ENCODE results near the gene RSPH3.
"Not testable (repeated sequence)": the region's sequence is repeated elsewhere in the genome, so short reads cannot be mapped to it uniquely, and the experiment has no call there.

The RSPH3 gene

GRCh38 chr6:158999666-159000403 is at the start of gene RSPH3:
Gene RSPH3, minus strand, starts transcription at chr6:159000202. Its CDS starts 652 bp downstream, at chr6:158999550.
- peak; percentile 96 for DNase-seq

- DNase-seq = no peak
Measured at GRCh38 chr6:159047891-159048685, 48.1 kb upstream of the RSPH3 start.

- no peak for DNase-seq
Measured at GRCh38 chr6:159045801-159046200, 45.8 kb upstream of the RSPH3 start.

GRCh38 chr6:159044899-159045727 is 45.1 kb upstream of the RSPH3 start, which contains the start of gene TAGAP:
Gene TAGAP, minus strand, starts transcription at chr6:159044991. Its CDS starts 845 bp downstream, at chr6:159044146.
- peak; percentile 84 for DNase-seq

- DNase-seq = no peak
Measured at GRCh38 chr6:159043947-159044346, 43.9 kb upstream of the RSPH3 start.

- DNase-seq = no peak
Measured at GRCh38 chr6:159043251-159043650, 43.2 kb upstream of the RSPH3 start.

- DNase-seq = no peak
Measured at GRCh38 chr6:159042826-159043181, 42.8 kb upstream of the RSPH3 start.

GRCh38 chr6:159042003-159042825 is 42.2 kb upstream of the RSPH3 start:
- DNase-seq = peak; percentile 77

GRCh38 chr6:159041181-159041580 is 41.2 kb upstream of the RSPH3 start:
- DNase-seq = no peak

- no peak for DNase-seq
Measured at GRCh38 chr6:159039885-159040258, 39.9 kb upstream of the RSPH3 start.

GRCh38 chr6:159038914-159039884 is 39.2 kb upstream of the RSPH3 start:
- no peak for DNase-seq

- DNase-seq = not testable (repeated sequence)
Measured at GRCh38 chr6:159038318-159038717, 38.3 kb upstream of the RSPH3 start.

- no peak for DNase-seq
Measured at GRCh38 chr6:159037756-159038290, 37.8 kb upstream of the RSPH3 start.

GRCh38 chr6:159036673-159037072 is 36.7 kb upstream of the RSPH3 start:
- no peak for DNase-seq

GRCh38 chr6:159035891-159036290 is 35.9 kb upstream of the RSPH3 start:
- DNase-seq = no peak

GRCh38 chr6:159033160-159034049 is 33.4 kb upstream of the RSPH3 start:
- DNase-seq = no peak

GRCh38 chr6:159031846-159032245 is 31.8 kb upstream of the RSPH3 start:
- no peak for DNase-seq

- DNase-seq = no peak
Measured at GRCh38 chr6:159030168-159030567, 30.2 kb upstream of the RSPH3 start.

GRCh38 chr6:159025224-159025623 is 25.2 kb upstream of the RSPH3 start:
- not testable (repeated sequence) for DNase-seq

GRCh38 chr6:159023893-159024292 is 23.9 kb upstream of the RSPH3 start:
- no peak for DNase-seq
